GM21529 (cell line): ENCODE measurements around the gene LYPD1.

Experiments used
- ATAC-seq: cut with Tn5 transposase; IDR thresholded peaks from one replicate; pipeline ENCODE4 v1.9.1; 2021; ENCODE audit not compliant: unreplicated experiment

The LYPD1 gene

DNA sequence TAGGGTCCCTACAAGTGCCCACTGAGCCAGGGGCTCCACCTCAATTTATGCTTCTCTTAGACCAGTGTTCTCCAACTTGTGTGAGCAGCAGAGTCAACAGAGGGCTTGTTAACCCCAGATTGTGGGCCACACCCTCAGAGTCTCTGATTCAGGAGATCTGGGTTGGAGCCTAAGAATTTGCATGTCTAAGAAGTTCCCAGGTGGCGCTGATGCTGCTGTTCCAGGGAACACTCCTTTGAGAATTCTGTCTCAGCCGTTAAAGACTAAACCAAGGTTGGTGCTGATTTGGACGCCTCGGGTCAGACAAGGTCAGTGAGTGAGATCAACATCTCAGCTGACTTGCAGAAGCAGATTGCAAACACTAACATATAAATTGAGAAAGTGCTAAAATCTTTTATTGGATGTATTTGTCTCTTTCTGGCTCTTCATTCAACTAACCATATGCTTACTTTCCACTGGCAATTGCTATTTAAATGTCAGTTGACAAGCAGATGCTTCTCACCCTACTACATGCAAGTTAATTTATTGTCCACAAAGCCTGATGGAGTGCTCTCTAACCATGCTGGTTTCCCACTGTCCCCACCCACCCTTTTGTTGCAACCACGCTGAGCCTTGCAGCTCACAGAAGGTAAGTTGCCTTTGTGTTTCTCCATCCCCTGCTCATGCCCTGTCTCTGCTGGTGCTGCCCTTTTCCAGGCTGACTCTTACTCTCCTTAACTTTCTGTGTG is 31.5 kb downstream of the LYPD1 start:
- ATAC-seq: no peak

DNA sequence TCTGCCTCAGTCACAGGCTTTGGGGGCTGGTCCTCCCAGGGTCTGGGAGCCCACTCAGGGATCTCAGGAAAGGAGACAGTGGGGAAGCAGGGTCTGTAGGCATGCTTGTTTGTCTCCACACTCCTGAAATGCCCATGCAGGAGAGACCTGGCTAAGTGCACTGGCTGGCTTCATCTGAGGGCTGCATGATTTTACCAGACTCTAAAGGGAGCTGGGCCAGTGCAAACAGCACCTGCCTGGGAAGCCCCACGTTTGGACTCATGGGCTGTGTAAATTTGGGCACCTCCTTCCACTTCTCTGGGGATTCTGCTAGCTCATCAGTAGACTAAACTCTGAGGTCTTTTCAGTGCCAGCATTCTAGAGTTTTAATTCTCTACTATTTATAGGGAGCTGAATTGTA is 33.7 kb downstream of the LYPD1 start:
- ATAC-seq: no peak

DNA sequence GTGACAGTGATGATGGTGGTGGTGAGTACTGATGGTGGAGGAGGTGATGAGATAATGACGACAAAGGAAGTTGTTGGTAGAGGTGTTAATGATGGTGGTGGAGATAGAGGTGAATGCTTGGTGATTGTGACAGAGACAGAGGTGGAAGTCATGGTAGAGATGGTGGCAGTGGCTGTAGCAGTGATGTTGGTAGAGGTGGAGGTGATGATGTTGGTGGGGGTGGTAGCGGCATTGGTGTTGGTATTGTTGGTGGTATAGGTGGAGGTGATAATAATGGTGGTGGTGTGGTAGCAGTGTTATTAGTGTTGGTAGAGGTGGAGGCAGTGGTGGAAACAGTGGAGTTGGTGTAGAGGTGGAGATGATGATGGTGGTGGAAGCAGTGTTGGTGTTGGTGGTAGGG is 36.4 kb downstream of the LYPD1 start:
- no peak for ATAC-seq

DNA sequence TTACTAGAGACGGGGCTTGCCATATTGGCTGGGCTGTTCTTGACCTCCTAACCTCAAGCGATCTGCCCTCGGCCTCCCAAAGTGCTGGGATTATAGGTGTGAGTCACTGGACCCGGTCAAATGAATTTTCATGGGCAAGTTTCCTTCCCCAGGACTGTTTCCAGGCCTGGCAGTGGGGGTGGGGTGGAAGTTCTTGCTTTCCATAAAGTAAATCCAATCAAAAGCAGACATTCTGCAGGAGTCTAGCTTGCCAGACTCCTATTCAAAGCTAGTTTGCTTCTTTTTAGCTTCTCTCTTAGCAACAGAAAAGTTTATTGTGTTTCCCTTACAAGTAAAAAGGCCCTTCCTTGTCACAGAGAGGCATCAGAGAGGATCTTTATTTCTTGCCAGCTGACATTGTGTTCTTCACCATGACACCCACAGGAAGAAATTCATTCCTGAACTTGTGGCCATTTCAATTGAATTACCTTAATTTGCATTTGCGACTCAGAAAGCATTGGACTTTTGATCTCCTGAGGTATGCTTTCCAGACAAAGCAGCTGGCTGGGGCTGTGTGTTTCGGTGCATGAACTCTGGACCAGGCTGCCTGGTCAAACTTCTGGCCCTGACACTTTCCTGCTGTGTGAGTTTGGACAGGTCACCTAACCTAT is 37.9 kb downstream of the LYPD1 start:
- no peak for ATAC-seq

DNA sequence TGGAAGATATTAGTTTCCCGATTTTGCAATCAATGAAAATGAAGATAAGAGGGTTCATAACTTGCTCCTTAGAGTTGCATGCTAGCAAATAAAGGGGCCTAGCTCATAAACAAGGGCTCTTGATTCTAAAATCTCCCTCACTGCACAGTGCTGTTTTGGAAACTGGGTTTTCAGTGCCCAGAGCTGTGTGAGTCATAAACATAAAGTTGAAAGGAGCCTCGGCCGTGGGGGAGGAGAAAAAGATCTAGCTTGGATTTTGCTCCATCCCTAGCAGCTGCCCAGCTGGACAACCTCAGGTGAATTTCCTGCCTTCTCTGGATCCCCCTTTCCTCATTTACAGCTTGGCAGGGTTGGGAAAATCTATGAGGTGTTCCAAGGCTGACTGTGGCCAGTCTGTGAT is 42.5 kb downstream of the LYPD1 start:
- ATAC-seq: no peak

DNA sequence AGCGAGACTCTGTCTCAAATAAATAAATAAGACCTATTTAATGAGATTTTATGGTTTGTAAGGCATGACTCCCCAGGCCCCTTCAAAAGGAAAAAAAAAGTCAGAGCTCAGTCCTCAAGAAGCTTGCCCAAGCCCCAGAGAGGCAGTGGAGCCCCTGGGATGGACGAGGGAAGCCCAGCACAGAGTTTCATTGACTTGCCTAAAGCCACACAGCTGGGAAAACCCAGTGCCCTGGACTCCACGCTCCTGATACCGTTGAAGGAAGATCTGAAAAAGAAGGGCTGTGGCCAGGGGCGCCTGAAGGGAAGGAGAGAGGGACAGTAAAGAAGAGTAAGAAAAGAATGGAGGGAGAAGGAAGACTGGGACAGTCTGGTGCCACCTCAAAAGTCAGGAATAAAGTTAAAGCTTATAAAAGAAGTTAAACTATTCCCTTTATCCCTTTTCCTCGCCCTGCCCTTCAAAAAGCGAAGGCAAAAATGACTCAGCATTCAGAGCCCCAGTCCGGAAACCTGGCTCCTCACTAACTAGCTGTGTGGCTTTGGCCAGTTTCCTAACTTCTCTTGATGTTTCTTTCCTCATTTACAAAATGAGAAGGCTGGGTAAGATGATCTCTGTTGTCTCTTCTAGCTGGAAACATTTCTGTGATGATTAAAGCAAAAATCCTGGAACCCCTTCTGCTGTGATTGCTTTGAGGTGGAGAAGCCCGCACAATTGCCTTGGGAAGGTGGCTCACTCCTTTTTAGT is 46.7 kb downstream of the LYPD1 start:
- ATAC-seq: no peak

DNA sequence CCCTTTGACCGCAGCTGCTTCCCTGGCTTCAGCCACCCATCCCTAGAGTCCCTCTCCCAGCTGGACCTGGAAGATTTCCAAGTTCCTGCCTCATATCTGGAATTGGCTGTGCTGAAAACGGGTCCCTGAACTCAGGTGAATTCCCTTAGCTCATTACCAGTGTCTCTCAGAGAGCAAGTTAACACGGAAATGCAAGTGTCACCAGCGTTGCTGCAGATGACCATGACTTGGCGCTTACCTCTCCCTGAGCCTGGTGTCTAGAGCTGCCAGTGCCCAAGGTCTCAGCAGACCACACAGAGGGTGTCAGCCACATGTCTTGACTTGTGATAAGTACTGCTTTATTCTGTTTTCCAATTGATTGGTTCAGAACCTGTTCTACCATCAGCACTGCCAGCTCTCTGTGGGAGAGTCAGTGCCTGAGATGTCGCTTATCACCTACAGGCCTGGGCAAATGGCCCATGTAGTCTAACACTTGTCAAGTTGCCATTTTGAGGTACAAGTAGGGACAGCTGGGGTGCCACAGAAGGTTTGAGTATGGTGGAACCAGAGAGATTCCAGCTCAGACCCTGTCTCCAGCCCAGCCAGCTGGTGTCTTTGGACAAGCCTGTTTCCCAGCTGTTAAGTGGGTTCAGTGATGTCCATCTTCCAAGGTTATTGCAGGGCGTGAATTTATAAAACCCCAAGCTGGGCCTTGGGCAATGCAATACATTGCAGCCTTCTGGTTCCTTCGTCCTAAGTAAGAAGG is 48.7 kb downstream of the LYPD1 start:
- no peak for ATAC-seq

DNA sequence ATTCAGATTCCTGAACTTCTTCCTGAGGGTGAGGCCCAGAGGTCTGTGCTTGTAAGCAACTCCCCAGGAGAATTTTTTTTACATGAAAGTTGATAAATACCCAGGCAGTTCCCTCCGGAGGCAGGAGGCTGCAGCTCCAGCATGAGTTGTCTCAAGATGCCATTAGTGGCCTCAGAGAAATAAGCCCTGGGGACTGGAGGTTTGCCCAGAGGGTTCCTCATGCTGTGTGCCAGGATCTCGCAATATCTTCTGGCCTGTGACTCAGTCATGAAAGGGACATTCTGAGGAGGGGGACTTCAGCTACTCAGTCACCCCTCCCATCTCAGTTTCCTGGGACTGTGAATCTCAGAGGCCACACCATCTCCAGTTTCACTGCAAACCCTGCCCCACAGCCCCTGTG is 49.9 kb downstream of the LYPD1 start:
- ATAC-seq: no peak

DNA sequence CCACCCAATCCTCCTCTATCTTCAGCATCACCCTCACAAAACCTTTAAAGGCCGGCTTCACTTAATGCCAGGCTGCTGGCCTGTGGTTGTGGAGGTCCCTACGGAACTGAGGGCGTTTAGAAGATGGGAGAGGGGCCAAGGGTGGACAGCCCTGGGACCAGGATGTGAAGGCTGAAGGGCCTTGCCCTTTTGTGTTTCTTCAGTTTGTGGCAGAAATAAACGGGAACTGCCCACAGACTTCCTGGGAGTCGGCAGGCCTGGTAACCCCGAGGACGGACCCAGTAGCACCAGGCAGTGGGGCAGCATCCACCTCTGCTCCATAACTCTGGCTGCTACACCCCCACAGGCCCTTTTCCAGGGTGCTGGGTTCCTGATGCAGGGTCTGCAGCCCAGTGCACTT is 51.3 kb downstream of the LYPD1 start:
- ATAC-seq: no peak

DNA sequence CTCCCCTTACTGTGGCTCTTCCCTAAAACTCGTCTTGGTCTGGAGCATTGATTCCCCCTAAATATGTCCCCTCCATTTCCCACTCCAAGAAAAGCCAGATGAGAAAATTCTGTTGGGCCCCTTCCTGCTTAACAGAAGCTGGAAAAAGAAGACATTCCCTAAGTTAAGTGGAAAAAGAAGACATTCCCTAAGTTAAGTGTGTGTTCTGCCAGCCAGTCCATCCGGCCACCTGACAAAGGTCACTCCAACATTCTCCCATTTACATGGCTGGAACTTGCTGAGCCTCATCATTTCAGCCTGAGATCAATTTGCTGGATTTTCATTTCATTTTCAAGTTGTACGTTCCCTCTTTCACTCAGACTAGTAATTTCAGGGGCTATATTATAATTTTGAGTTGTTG is 52.0 kb downstream of the LYPD1 start:
- ATAC-seq: no peak

DNA sequence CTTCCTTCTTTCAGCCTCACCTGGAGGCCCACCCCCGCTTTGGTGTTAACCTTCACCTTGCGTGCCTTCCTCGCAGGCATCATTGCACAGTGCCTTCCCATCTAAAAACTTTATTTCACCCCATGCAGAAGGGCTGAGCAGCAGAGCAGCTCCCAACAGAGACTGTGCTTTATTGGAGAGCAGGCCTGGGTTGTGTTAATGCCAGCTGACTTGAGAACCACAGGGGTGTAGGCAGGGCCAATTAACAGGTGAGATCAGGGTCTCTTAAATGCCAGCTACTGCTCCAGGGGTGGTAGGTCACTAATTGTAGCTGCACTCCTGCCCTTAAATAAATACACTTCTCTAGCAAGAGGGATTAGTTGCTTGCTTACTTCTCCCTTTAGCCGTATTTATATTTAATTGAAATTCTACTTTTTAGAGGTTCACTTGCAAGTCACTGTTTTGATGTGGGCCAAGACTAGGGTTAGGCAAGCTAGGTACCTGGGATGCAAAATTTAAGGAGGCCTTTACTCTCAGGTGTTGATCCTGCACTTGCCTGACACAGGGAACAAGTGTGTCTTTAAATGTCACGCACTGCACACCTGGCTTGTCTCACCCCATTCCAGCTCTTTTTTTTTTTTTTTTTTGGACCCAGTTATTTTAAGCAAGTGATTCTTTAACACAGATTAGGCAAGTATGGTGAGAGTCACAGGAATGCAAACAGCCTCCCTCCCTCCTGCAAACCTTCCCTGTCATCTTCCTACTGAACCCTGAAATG is 54.5 kb downstream of the LYPD1 start:
- no peak for ATAC-seq

DNA sequence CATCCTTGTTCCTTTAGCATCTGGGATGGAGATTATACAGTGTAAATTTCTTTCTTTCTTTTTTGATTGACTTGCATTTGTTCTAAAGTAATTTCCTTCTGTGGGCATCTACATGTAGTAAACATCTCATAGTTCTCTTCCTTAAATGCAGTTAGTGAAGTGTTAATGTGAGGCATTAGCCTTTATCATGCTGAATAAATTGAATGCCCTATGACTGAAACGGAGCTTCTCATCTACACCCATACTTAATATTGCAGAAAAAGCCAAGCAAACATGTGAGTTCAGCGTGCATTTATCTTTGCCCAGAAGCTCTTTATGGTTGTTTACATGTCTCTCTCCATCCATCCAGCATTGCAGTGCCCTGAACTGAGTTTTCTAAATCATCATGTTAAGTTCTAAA is 58.3 kb downstream of the LYPD1 start:
- ATAC-seq: no peak

DNA sequence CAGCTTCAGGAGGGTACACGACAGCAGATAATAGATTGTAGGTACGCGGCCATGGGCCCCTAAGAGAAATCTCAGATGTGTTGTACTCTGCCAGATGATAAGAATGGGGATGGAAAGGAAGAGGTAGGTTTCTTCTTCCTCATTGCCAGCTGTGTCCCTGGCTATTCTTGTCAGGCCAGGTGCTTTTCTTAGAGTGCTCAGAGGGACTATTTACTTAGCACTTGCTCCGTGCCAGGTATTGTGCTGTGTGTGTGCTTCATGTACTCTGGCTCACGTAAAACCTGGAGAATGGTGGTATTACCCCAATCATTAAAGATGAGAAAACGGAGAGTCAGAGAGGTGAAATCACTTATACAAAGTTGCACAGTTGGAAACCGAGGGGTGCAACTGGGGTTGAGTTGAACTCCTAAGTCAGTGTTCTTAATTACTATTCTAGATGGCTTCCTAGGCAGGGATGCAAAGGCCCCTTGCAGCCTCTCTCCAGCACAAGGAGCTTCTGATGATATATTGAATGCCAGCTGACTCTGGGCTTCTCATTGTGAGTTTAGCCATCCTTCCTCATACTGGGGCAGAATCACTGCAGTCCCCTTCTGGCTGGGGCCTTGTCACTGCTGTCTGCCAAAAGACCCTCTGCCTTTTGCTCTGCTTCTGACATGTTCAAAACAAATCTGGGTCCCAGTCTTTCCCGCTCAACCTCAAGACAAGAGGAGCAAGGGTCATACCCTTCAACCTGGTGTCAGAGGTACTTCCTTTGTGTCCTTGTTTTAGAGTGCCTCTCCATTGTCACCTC is 60.7 kb downstream of the LYPD1 start:
- no peak for ATAC-seq

DNA sequence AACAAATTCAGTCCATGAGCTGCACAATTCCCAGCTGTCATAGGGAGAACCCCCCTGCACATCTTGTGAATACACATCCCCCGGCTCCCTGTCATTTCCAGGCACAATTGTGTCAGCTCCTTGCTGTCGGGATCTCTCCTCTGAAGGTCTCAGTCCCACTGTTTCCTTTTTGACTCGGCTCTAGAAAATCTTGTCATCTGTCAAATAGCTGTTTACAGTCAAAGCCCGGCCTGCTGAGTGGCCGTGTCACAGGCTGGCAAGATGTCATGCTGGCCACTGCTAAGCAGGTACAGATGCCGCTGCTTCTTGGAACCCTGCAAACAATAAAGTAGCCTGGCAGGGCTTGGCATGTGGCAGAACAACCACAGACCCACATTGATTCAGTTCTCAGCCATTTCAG is 61.7 kb downstream of the LYPD1 start:
- no peak for ATAC-seq

DNA sequence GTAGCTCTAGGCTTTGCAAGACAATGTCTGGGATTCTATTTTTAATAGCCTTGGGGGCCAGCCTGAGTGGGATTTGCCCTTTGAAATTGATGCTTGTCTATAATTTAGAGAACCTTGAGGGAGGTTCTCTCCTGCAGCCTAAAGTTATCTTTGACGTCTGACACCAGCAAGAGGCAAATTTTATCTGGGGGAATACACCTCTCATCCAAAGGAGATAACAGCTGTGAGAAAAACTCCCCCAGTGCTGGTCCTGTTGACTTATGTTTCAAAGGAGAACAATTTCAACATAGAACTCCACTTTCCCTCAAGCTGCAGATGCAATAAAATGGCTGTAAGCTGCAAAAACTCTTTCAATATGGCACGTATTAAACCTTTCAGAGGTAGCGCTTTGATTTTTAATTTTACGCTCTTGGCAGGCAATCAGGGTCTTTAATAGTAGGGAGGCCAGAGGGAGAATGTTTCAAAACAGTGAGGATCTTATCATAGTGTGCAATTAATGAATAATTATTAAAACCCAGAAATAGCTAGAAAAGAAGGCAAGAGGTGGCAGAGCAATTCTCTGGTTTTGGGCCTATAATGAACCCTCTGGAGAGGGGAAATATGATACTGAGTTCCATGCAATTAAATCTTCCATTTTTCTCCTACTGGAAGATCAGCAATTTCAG is 62.4 kb downstream of the LYPD1 start:
- ATAC-seq: no peak

DNA sequence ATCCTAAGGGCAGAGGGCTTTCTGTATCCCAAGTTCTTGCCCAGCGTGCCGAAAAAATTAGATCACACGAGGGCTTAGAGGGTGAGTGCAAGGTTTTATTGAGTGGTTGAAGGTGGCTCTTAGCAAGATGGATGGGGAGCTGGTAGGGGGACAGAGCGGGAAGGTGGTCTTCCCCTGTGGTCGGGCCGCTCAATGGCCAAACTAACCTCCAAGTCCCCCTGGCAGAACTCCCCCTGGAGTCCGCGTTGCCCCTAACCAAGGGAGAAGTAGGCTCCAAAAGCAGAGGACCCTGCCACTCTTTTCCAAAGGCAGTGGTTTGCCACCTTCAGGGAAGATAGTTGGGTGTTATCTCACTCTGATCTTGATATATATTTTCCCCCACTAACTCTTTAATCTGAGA is 63.4 kb downstream of the LYPD1 start:
- ATAC-seq: no peak

DNA sequence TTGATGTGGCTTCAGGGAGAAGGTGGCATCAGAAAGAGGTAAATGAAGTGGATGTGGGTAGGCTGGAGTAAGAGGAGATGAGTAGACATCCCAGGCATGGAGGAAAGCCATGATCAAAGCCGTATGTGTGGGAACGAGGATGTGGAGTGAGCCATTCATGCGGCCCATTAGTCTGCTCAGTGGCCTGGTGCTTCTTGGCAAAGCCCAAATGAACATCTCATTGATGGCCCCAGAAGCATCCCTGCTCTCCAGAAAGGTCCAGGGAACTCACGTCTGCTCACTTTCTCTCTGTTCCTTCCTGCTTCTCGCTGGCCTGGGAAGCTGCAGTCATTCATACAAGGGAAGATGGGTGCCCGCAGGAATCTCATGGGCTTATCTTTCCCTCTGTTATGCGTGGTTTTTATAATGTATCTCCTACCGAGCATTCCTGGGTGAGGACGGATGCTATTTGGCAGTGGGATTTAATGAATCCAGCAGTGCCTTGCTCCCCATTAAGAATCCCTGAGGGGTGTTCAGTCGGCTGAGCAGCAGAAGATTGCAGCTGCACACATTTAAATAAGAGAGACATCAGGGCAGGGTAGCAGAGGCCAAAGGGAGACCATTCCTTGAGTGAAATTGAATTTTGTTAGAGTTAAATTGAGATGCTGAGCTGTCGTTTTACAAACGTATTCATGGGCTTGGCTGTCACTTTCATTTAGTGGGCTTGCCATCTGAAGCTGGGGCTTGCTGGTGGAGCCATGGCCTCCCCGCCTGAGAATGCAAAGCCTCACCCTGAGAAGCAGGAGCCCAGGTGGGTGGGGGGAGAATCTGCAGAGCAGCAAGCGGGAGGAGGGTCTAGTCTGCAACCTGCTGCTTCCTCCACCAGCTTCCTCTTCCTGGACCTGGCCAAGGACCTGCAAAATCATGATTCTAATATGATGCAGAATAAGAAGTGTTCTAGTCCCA is 64.5 kb downstream of the LYPD1 start:
- ATAC-seq: no peak

DNA sequence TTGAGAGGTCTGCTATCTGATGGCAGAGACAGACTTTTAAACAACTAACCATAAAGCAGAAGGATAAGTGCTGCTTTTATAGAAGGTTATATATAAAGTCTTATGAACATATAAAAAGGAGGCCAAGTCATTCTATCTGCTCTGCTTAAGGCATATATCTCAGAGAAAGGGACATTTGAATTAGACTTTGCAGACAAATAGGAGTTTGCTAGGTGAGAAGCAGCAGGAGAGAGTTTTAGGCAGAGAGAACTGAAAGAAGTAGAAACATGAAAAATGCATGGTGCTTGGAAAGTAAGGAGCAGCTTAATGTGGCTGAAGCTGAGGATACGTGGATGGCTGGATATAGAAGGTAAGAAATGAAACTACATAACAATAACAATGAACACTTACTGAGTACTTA is 65.4 kb downstream of the LYPD1 start:
- no peak for ATAC-seq
